Stimulated activated CD4-positive, alpha-beta T cell treated with anti-CD3 and anti-CD28 coated beads, TNF-alpha, amount 100 ng/mL, for 48 hours (primary cell): ENCODE results near the gene GDF9.

Experiments used
- DNase-seq, 3 donors: peaks; one replicate each; pipeline ENCODE4 v3.0.0-alpha.2; 2020; ENCODE audit warnings: low read depth in 3 of 3

Gene GDF9

DNA sequence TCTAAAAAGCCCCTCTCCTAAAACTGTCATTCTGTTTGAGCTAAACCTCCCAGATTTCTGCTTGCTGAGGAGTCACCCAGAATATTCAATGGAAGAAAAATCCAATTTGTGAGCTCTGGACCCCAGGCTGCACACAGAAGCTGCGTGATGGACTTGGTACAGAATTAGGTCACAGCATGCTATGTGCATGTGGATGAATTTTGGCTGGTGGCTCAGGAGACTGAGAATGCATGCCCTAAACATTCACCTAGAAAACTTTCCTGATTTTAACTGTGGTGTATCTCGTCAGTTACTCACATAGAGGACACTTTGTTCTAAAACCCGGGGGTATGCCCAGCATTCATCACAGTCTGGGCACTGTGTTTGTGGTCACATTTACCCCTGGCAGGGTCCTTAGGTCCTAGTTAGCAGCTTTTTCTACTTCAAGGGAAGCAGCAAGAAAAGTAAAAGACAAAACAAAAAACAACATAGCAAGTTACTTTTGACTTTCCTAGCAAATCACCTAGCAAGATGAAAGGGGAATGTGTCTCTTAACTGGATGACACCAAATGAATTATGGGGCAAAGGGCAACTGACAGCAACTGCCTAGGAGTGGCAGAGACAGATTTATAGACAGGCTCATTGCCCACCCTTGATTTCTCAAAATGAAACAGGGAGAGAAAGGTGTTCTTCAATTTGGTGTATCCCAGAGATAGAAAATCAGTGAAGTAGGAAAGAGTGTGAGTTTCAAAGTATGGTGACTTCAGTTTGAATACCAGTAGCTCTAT lies 27.6 kb downstream of the GDF9 start:
- no peak for DNase-seq

DNA sequence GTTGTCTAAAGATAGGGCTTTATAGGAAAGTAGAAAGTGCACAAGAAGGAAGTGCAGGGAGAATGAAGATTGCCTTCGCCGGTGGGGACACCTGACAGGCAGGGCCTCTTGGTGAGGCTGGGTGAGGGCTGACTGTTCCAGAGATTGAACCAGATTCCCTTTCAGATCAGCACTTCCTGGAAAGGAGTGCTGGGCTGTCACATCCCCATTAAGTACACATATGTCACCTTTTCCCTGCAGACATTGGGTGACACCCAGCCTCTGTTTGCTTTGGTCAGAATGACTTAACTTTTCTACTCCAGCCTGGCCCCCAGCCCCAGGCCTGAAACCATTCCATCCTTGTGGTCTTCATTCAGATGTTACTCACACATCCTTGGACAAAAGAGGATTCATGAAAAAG lies 28.4 kb downstream of the GDF9 start:
- no peak for DNase-seq

DNA sequence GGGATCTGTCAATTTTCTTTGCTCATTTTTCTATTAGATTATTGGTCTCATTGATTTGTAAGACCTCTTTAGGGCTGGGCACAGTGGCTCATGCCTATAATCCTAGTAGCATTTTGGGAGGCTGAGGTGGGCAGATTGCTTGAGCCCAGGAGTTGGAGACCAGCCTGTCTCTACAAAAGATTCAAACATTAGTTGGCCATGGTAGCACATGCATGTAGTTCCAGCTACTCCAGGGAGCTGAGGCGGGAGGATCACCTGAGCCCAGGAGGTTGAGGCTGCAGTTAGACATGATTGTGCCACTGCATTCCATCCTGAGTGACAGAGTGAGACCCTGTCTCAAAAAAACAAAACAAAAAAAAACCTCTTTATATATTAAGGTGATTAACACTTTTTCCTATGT lies 29.4 kb downstream of the GDF9 start:
- DNase-seq, result no peak

DNA sequence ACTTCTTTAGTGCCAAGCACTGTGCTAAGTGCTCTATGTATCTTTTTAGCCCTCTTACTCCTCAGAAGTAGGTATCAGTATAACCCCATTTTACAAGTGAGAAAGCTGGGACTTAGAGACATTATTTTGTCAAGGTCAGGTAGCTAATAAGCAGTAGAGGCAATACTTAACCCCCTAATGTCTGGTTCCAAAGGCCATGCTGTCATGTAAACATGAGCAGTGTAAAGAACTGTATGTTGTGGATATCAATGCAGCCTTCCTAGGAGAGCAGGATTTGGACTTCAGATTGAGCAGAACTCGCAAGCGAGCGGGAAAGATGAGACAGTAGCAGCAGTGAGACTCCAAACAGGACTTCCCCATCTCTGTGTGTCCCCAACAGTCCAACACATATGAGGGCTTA lies 32.2 kb downstream of the GDF9 start:
- DNase-seq, result no peak

DNA sequence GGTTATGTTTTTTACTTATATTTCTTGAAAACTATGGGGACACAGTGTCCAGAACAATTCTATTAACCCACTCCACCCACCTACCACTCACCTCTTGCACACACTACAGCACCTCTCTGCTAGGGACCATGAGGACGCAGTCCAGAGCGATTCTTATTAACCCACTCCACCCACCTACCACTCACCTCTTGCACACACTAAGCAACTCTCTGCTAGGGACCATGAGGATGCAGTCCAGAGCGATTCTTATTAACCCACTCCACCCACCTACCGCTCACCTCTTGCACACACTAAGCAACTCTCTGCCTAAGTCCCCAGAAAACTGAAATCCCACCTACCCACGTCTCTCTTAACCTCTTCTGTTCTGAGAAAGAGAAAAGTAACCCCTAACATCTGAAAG lies 33.7 kb downstream of the GDF9 start:
- no peak for DNase-seq

DNA sequence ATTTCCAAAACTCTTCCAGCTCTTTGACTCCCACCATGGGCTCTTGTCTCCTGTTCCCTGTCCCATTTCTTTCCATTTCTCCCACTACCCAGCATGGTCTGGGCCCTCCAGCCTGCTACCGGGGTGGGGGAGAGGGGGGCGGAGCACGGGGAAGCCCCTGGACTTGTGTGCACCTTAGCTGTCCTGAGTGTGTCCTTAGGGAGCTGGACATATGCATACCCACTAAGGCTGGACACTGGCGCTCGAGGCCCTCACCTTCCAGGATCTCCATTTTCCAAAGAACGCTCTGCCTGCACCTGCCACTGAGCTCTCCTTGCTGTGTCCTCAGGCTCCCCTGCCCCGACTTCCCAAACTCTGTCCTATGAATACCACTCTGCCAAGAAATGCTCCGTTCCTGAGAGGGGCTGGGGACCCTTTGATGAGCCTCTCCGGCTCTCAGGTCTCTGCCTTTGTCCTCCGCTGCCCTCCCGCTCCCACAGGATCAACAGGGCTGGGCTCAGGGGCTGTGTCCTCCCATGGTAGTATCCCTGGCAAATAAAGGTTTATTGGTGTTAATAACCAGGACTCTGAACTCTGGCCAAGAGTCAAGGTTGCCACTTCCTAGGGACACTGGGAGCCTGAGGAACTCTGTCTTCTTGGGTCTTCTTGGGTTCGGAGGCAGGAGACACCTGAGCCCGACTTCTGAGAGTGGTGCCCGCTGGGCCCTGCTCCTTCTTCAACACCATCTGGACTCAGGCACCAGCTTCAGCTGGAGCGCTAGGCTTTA lies 35.0 kb downstream of the GDF9 start:
- no peak for DNase-seq

DNA sequence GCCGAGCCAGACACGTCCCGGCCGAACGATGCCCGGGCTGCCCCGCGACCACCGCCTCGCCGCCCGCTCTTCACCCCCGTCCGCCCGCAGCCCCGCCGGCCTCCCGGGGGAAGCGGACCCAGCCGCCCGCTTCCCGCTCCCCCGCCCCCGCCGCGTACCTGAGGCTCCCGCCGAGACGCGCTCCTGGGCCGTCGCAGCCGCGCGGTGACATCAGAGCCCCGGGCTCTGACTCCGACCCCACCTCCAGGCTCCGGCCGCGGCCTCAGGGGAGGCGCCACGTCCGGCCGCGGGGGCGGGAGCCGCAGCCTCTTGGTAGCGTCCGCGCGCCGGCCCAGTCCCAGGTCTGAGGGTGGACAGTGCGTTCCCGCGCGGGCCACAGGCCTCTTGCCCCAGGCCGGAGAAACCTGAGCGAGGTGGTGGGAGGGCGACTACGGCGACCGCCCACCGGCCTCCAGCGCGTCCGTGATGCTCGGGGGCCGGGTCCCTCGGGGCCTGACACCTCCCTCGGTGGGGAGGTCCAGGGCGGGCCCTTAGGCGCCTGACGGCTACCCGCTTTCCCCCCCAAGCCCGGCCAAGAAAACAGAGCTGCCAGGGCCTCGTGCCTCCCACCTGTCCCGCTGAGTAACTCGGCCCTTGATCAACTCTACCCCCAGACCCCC lies 35.7 kb downstream of the GDF9 start, which contains the start of gene SHROOM1:
TSS of gene SHROOM1 (minus strand) at position 212 of the 659 bp plus-strand sequence. CDS start 4,507 bp downstream, outside the sequence.
- no peak for DNase-seq

DNA sequence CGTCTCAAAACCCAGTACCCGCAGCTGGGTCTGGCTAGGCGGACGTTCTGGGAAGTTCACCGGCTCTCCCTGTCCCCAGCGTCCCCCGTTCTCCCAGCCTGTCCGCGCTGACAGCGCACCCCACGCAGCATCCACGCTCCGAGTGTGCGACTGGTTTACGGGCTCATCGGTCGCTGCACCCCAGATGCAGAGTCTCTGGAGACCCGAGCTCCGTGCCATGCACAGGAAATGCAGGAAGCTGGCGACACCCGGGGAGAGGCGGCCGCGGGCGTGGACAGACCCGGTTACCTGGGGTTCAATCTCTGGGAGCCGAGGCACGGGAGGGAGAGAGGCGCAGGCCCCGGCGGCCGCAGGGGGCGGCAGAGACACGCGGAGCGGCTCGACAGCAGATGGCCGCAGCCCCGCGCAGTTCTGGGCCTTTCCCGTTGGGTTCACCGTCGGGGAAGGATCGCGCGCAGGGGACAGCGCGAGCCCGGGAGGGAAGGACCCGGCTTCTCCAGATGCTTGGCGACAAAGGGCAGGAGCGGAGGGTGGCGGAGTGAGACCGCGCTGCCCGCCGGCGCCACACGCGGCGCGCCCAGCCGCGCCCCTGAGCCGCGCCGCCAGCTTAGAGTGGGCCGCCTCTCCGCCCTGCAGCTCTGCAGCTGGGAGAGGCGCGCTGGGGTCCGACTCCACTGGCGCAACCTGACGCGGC lies 36.4 kb downstream of the GDF9 start:
- DNase-seq, result peak; percentile 38 to 71 (median 39)

DNA sequence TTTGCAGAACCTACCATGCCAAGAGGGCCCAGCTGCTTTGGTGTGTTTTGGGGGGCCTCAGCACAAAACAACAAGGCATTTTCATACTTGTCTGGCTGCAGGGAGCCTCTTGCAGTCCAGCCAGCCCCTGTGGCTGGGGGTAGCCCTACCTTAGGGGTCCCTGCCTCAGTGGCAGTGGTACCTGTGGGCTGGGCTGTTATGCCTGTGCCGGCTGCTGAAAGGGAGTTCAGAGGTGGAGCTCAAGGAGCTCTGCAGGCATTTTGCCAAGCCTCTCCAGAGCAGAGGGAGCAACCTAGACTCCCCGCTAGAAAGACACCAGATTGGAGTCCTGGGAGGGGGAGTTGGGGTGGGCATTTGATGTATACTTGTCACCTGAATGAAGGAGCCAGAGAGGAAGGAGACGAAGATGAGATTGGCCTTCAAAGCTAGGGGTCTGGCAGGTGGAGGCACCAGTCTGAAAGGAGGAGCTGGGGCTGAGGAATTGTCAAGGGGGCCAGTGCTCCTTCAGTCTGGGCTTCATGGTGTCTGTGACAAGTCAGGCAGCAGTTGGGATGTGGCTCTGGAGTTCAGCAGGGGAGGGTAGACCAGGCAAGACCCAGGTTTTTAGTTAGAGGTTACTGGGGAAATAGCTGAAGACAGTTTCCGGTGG lies 37.3 kb downstream of the GDF9 start:
- DNase-seq, result no peak

DNA sequence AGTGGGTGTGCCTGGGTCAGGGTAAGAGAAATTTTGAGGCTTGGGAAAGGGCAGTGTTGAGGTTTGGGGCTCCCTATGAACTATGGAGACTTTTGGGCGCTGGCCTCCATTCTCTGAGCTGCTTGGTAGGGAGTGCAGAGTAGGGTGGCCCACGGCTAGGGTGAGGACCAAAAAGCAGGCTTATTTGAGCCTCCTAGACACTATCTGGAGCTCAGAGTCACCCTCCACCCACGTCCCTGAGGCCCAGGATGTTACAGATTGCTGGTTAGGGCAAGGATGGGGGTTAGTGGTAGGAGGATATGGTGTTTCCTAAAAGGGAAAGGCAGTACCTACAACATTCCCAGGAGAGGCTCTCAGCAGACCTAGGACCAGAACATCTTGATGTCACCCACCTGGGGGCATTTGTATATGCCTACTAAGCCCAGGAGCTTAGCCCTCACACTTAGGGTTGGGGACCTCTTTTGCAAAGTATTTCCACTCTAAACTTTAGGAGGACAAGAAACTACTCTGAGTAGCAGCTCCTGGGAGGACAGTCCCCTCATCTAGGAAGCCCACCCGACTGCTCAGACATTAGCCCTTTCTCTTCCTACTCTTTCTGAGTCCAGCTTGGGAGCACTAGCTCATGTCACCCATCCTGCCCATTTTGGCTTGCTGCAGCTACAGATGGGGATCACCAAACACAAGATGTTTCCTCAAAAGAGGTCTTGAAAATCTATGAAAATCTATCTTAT lies 38.2 kb downstream of the GDF9 start:
- no peak for DNase-seq

DNA sequence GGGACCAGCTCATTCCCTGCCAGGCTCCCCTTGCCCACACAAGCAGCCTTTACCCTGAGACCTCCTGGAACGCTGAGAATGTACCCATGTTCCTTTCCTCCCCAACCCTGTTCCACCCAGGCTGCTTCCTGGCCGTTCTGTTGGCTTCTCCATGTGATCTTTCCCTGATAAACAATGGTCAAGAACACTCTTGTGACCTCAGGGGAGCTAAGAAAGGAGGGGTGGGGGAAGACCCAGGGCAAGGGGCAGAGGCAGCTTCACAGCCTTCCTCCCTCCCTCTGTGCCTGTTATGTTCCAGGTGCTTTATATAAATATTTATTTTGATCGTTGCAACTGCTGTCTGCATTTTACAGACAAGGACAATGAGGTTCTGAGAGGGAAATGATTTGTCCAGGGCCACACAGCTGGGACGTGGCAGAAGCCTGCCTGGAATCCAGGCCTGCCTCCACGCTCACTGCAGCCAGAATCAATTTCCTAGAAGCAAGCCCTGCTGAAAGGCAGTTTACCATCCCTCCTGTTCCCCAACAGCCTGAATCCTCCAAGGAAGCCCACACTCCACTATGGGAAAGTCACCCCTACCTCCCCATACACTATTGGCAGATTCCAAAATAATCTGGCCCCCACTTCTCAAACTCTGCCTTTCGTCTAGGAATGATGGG lies 39.7 kb downstream of the GDF9 start:
- no peak for DNase-seq

DNA sequence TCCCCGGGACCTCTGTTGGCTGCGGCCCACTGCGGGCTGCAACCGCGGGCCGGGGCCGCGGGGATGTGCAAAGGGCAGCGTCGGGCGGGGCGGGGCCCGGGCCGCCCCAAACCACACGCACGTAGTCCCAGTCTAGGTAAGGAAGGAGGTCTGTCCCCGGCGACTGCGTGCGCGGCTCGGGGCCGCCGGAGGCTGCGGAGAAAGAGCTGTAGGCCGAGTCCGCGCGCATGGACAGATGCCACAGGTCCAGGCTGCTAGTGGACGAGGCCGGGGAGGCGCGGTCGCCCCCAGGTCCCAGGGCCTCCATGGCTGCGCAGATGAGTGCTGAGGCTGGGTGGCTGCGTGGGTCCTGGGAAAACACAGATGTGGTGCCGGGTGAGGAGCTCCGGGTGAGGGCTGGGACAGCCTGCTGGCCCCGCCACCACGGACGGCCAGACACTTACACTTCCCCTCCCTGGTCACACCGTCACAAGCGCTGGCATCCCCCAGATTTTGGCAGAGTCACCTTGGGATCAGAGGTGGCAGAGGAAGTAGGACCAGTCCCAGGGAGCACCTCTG lies 40.4 kb downstream of the GDF9 start:
- DNase-seq, result no peak

DNA sequence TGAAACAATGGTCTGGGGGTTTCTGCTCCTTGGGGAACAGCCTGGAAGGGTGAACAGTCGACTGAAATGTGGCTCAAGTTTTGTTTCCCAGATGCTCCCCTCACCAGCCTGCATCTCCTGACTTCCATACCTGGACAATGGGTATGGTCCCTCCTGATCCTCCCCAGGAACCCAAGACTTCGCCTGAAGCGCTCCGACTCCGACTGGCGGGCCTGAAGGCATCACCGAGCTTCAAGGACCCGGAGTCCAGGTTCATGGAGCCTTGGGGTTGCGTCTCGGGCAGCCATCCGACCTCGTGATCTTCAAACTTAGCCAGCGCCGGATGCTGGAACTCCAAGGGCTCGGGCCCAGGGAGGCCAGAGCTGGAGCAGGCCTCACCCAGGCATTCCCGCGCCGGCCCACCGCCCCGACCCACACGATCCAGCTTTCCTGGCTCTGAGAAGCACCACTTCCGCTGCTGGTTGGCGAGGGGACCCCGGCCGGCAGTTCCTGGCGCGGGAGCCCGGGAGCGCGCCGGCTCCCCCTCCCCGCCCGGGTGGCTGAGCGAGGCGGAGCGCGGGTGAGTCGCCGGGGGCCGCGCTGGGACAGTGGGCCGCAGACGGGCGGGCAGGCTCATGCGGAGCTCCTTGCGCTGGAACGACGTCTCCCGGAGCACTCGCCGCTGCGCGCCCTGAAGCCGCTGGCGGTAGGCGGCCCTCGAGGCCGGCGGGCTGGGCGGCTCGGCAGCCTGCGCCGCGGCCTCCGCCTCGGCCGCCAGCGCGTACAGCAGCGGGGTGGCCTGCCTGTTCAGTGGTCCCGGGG lies 41.0 kb downstream of the GDF9 start:
- no peak for DNase-seq

DNA sequence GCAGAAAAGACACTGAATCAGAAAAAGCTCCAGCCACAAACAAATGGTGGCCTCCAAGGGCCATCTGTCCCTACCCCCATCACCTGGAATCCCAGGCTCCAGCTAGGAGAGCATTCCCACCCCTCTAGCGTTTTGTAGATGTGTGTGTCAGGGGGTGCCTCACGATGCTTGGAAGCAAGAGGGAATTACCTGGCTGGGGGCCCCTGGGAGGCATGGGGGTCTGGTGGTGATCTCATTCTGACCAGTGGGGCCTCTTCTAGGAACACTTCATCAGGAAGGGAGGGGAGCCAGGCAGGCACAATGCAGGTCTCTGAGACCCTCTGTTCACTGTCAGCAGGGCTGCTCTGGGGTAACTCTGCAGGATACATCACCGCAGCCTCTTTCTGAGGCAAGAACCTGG lies 41.8 kb downstream of the GDF9 start:
- DNase-seq, result no peak

DNA sequence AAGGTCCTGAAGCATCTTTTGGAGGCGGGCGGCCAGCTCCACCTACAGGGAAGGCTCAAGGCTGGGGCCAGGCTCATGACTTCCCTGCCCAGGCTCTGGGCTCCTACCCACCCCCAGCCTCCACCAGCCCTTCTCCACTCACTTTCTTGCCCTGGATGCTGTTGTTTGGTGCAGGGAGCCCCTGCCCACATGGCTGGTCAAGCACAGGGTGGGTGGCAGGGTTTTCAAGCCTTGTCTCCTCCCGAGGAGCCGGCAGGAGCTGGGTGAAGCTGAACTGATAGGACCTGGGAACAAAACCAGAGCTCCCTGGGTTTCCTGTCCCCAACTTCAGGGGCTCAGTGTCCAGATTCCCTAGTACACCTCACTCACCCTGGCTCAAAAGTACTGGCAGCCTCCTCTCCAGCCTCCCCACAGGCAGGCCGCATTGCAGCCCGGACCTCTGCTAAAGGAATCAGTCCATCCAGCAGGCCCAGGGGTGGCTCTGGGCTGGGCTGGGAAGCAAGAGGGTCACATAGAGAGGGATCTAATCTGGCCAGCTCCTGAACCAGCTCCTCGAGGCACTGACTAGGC lies 42.7 kb downstream of the GDF9 start:
- no peak for DNase-seq

DNA sequence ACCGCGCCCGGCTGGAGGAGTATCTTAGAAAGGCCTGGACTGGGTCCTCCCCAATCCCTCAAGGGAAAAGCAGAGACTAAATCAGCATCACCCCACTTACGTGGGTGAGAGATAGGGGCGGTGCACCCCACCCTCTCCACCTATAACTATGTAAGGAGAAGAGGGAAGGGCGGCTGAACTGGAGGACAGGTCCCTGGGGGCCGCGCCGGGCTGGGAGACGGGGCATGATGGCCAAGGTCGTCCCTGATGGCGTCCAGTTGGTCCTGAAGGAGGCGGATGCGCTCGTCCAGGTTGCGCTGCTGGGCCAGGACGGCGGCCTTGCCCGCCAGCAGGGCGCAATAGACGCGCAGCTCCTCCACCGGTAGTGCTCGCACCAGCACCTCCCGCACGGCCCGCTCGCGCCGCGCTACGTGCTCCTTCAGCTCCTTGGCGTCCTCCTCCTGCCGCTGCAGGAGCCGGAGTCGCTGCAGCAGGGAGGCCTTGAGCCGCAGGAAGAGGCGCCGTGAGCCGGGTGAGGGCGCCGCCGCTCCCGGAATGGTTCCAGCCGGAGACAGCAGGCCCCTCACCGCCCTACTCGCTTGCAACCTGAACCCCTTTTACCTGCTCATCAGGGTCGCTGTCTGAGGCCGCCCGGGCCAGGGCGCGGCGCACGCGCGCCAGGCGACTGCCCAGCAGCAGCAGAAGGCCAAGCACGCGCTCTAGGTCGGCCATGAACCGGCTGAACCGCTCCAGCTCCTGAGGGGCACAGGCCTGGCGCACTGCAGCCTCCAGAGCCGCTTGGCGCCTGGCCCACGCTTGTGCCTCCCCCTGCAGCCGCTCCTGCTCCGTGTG lies 43.4 kb downstream of the GDF9 start:
- no peak for DNase-seq

DNA sequence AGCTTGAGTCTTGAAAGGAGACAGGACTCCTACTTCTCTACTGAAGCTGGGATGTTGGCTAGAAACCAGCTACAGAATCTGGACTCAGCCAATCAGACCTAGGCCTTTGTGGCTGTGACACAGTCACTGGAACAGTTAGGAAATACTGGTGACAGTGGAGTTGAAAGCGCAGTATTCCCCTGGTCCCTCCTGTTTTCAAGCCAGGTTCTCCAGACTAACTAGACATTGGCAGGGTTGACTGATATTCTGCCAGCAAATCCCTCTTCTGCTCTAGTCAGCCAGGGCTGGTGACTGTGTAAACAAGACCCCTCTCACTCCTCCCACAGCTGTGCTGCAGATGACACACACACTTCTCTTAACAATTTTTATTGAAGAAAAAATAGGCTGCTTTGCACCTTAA lies 44.5 kb downstream of the GDF9 start:
- no peak for DNase-seq

DNA sequence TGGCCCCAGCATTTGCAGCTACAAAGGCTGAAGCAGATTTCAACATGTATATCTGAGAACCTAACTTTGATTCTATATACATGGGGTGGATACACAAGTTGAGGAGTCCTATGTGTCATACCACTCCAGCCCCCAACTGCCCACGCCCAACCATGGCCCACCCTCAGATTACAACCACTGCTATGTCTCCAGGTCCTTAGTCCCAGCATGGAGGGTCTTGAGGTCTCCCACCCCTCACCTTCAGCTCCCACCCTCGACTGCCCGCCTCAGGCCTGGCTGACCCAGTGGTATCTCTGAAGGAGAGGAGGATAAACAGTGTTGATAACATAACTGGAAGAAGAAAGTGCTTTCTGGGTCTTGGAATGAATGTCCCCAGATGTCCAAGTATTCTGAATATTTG lies 44.9 kb downstream of the GDF9 start:
- DNase-seq, result no peak
